CD14-positive monocyte (primary cell): Measurements from ENCODE around the gene ZNF491. TPM values are rescaled to one million over a fixed set of nuclear protein-coding genes. Genes with fewer than 3 reads are reported as not detected.
"Not testable (repeated sequence)": the region's sequence is repeated elsewhere in the genome, so short reads cannot be mapped to it uniquely, and the experiment has no call there.

Source experiments
- DNase-seq, 3 donors: peaks; one replicate each; pipeline ENCODE4 v3.0.0-alpha.2; 2011 to 2022
- H2AFZ ChIP-seq: 2 replicates; pipeline ENCODE4 v1.6.0; 2012; ENCODE audit warnings: mild to moderate bottlenecking, low read depth, low read length, inconsistent platforms; ENCODE audit not compliant: insufficient read depth, poor library complexity, severe bottlenecking
- H3K27ac ChIP-seq, 2 donors: 1 replicate in 1 of 2; 2 replicates in 1 of 2; pipeline ENCODE4 v1.5.1; 2012 to 2013; ENCODE audit warnings: low read length in 2 of 2, control low read depth in 1 of 2, inconsistent platforms in 1 of 2, low read depth in 1 of 2, mild to moderate bottlenecking in 1 of 2
- H3K27me3 ChIP-seq, 2 donors: one replicate each; pipeline versions ENCODE4 v1.6.0 to v1.6.1; 2011 to 2013; ENCODE audit warnings: low read length in 2 of 2; ENCODE audit not compliant: control insufficient read depth in 2 of 2, insufficient read depth in 2 of 2
- H3K36me3 ChIP-seq, 2 donors: replicated peaks in 1 of 2; 1 replicate in 1 of 2; 2 replicates in 1 of 2; pipeline versions ENCODE4 v1.5.1 to v1.6.1; 2012 to 2013; ENCODE audit warnings: low read length in 2 of 2, control low read depth in 1 of 2, inconsistent platforms in 1 of 2, mild to moderate bottlenecking in 1 of 2; ENCODE audit not compliant: insufficient read depth in 2 of 2, control insufficient read depth in 1 of 2
- H3K4me1 ChIP-seq, 2 donors: 1 replicate in 1 of 2; 2 replicates in 1 of 2; pipeline versions ENCODE4 v1.5.1 to v1.6.1; 2012 to 2013; ENCODE audit warnings: low read length in 2 of 2, control low read depth in 1 of 2, inconsistent platforms in 1 of 2, mild to moderate bottlenecking in 1 of 2, moderate library complexity in 1 of 2; ENCODE audit not compliant: insufficient read depth in 2 of 2, control insufficient read depth in 1 of 2
- H3K4me2 ChIP-seq: replicated peaks from 2 replicates; pipeline ENCODE3; 2012; ENCODE audit warnings: low read length, moderate library complexity, mild to moderate bottlenecking; ENCODE audit not compliant: poor library complexity, severe bottlenecking; ENCODE audit errors: extremely low read depth
- H3K4me3 ChIP-seq, 3 experiments: fragments of 200-600 bp in 1 of 3; sonication (generic) in 1 of 3; replicated peaks in 1 of 3; 1 replicate in 2 of 3; 2 replicates in 1 of 3; pipeline ENCODE4 v1.5.1; 2011 to 2013; ENCODE audit warnings: low read length in 3 of 3, mild to moderate bottlenecking in 3 of 3, control low read depth in 2 of 3, low read depth in 2 of 3, inconsistent platforms in 1 of 3, moderate library complexity in 1 of 3
- H3K79me2 ChIP-seq: 2 replicates; pipeline ENCODE4 v1.6.0; 2012; ENCODE audit warnings: mild to moderate bottlenecking, control low read depth, inconsistent platforms, low read length, moderate library complexity; ENCODE audit not compliant: insufficient read depth
- H3K9ac ChIP-seq: 2 replicates; pipeline ENCODE4 v1.6.0; 2017; ENCODE audit warnings: low read length, mild to moderate bottlenecking; ENCODE audit not compliant: insufficient read depth, poor library complexity, severe bottlenecking
- H3K9me3 ChIP-seq, 2 donors: replicated peaks in 1 of 2; 1 replicate in 1 of 2; 2 replicates in 1 of 2; pipeline versions ENCODE4 v1.5.1 to v1.6.1; 2012 to 2013; ENCODE audit warnings: low read length in 2 of 2, control low read depth in 1 of 2; ENCODE audit not compliant: control insufficient read depth in 1 of 2, insufficient read depth in 1 of 2
- H4K20me1 ChIP-seq: 2 replicates; pipeline ENCODE4 v1.6.0; 2012; ENCODE audit warnings: mild to moderate bottlenecking, low read length, control low read depth, moderate library complexity; ENCODE audit not compliant: insufficient read depth
- H3K27ac Mint-ChIP-seq, 7 donors: one replicate each; pipeline ENCODE4 v1.8.0; 2020; ENCODE audit warnings: mild to moderate bottlenecking in 7 of 7, mixed read lengths in 7 of 7, moderate library complexity in 6 of 7, inconsistent platforms in 2 of 7
- H3K27me3 Mint-ChIP-seq, 3 donors: one replicate each; pipeline ENCODE4 v1.8.0; 2021 to 2022; ENCODE audit warnings: low read depth in 3 of 3, mild to moderate bottlenecking in 3 of 3, mixed read lengths in 3 of 3, moderate library complexity in 3 of 3, inconsistent platforms in 1 of 3
- H3K36me3 Mint-ChIP-seq, 2 donors: one replicate each; pipeline ENCODE4 v1.8.0; 2020; ENCODE audit warnings: mixed read lengths in 2 of 2, inconsistent platforms in 1 of 2, mild to moderate bottlenecking in 1 of 2
- H3K4me1 Mint-ChIP-seq: one replicate; pipeline ENCODE4 v1.8.0; 2020; ENCODE audit warnings: mild to moderate bottlenecking, mixed read lengths
- H3K4me3 Mint-ChIP-seq, 2 donors: one replicate each; pipeline ENCODE4 v1.8.0; 2020; ENCODE audit warnings: mild to moderate bottlenecking in 2 of 2, mixed read lengths in 2 of 2, moderate library complexity in 1 of 2
- H3K9me3 Mint-ChIP-seq, 7 donors: one replicate each; pipeline ENCODE4 v1.8.0; 2020 to 2022; ENCODE audit warnings: mixed read lengths in 7 of 7, mild to moderate bottlenecking in 6 of 7, moderate library complexity in 6 of 7, inconsistent platforms in 2 of 7
- CTCF ChIP-seq: fragments of 200-600 bp; IDR thresholded peaks from one replicate; pipeline ENCODE4 v1.8.0; 2022; ENCODE audit warnings: antibody characterized with exemption, mild to moderate bottlenecking
- WGBS: methylation state at CpG from one replicate; pipeline ENCODE4 v1.1.5; 2013; ENCODE audit warnings: missing lambda C conversion rate; ENCODE audit not compliant: insufficient coverage; 5-methylcytosine and 5-hydroxymethylcytosine counted together
- intact Hi-C, 2 donors: fragments of 100-400 bp; cut with micrococcal nuclease; formaldehyde crosslinking; loops; one replicate each; pipeline versions ENCODE4 v1.15.0 to v1.15.1; 2023
- polyA plus RNA-seq, 3 donors: library from polyadenylated mRNA; depleted of rRNA in 1 of 3; unstranded in 2 of 3; stranded (reverse) in 1 of 3; fragments of 300-500 nt in 2 of 3; fragments of >200 nt in 1 of 3; fragmentation: Illumina TruSeq in 2 of 3; gene quantifications; 1 replicate in 2 of 3; 2 replicates in 1 of 3; pipeline ENCODE4 v1.2.3, GENCODE V29; 2012 to 2021

Gene ZNF491
- polyA plus RNA-seq, 3 donors, result 0.27 to 0.92 TPM; not detected in 1

GRCh38 chr19:11832253-11832912 is 34.1 kb downstream of the ZNF491 start:
- no peak overlapping the region for H3K27ac ChIP-seq
- H3K36me3 ChIP-seq, result peaks cover 30 to 73% of the 10 kb centered on the region in 2 donors
- H3K9me3 ChIP-seq, result peaks cover 73 to 98% of the 10 kb centered on the region in 2 donors
- H3K4me2 ChIP-seq, result no peak overlapping the region
- intact Hi-C loops, result no loop called here
- H3K9ac ChIP-seq, result no peak overlapping the region
- no peaks in the 10 kb centered on the region for H3K27me3 Mint-ChIP-seq
- H3K4me1 ChIP-seq, result no peaks in the 10 kb centered on the region
- no peaks in the 10 kb centered on the region for H3K27me3 ChIP-seq
- no peak overlapping the region for H2AFZ ChIP-seq
- no peaks in the 10 kb centered on the region for H4K20me1 ChIP-seq
- H3K27ac Mint-ChIP-seq, result no peak overlapping the region
- no peaks in the 10 kb centered on the region for H3K4me1 Mint-ChIP-seq
- 92% methylated on average over 2 of the region's 8 CpGs for WGBS
- no peak for DNase-seq
- H3K36me3 Mint-ChIP-seq, result peaks cover 54 to 68% of the 10 kb centered on the region in 2 donors
- no peak for TF ChIP-seq CTCF
- H3K9me3 Mint-ChIP-seq, result peaks cover 45 to 94% (median 92%) of the 10 kb centered on the region in 7 donors
- no peak overlapping the region for H3K4me3 Mint-ChIP-seq
- H3K4me3 ChIP-seq, result peak overlapping the region in 1 of 3 experiments; percentile 35
- peaks cover 6% of the 10 kb centered on the region for H3K79me2 ChIP-seq

GRCh38 chr19:11833541-11833940 is 35.2 kb downstream of the ZNF491 start:
- TF ChIP-seq CTCF, result no peak
- Histone ChIP-seq H3K9me3 (peaks cover 72 to 96% of the 10 kb centered on the region in 2 donors), H3K36me3 (peaks cover 30 to 61% of the 10 kb centered on the region in 2 donors), H3K27ac (no peak overlapping the region), H3K9ac (no peak overlapping the region), H3K4me1 (no peaks in the 10 kb centered on the region), H3K79me2 (no peaks in the 10 kb centered on the region), H4K20me1 (no peaks in the 10 kb centered on the region), H3K4me2 (no peak overlapping the region), H3K4me3 (peak overlapping the region in 1 of 3 experiments; percentile 39), H2AFZ (no peak overlapping the region), H3K27me3 (no peaks in the 10 kb centered on the region)
- no CpG with 5 or more reads among the region's 2 CpGs for WGBS
- no peak overlapping the region for H3K4me3 Mint-ChIP-seq
- intact Hi-C loops, result no loop called here
- H3K27me3 Mint-ChIP-seq, result no peaks in the 10 kb centered on the region
- no peak for DNase-seq
- no peaks in the 10 kb centered on the region for H3K4me1 Mint-ChIP-seq
- H3K9me3 Mint-ChIP-seq, result peaks cover 42 to 93% (median 89%) of the 10 kb centered on the region in 7 donors
- H3K36me3 Mint-ChIP-seq, result peaks cover 43 to 57% of the 10 kb centered on the region in 2 donors
- H3K27ac Mint-ChIP-seq, result no peak overlapping the region

GRCh38 chr19:11835626-11836066 is 37.3 kb downstream of the ZNF491 start:
- 89% methylated on average over 1 of the region's 2 CpGs for WGBS
- H3K27ac Mint-ChIP-seq, H3K4me3 Mint-ChIP-seq, H3K27me3 Mint-ChIP-seq, intact Hi-C loops, H3K27me3 ChIP-seq, DNase-seq, H3K9ac ChIP-seq, H3K27ac ChIP-seq, H3K79me2 ChIP-seq, H3K4me2 ChIP-seq, H3K4me1 Mint-ChIP-seq, H3K4me3 ChIP-seq, H3K4me1 ChIP-seq, H4K20me1 ChIP-seq, H2AFZ ChIP-seq: not testable (repeated sequence)
- peaks cover 29 to 36% of the 10 kb centered on the region in 2 donors for H3K36me3 Mint-ChIP-seq
- H3K36me3 ChIP-seq, result peaks cover 20 to 40% of the 10 kb centered on the region in 2 donors
- peaks cover 70 to 95% of the 10 kb centered on the region in 2 donors for H3K9me3 ChIP-seq
- peaks cover 32 to 92% (median 88%) of the 10 kb centered on the region in 7 donors for H3K9me3 Mint-ChIP-seq
